Measurements from ENCODE around the gene TAS1R2. TPM values are rescaled to one million over a fixed set of nuclear protein-coding genes. Genes with fewer than 3 reads are reported as not detected.

Gene TAS1R2
- total and polyA plus RNA-seq, 2 of the 8 experiments (the other 6 are each of a cell fraction or from before 2014, with no cell fraction given), result not detected

- TF ChIP-seq POLR2AphosphoS5 (IDR thresholded peaks at IDR 0.05; ENCODE audit: low read depth, low read length) (no peak), TAF7 (optimal IDR thresholded peaks at IDR 0.05; ENCODE audit: borderline replicate concordance, low read depth, low read length) (no peak), PHF8 (conservative IDR thresholded peaks at IDR 0.05; ENCODE audit: low read depth, low read length) (no peak), SP2 (IDR thresholded peaks at IDR 0.05; ENCODE audit: low read length) (no peak), EZH2 (IDR thresholded peaks at IDR 0.05; ENCODE audit: low read depth, low read length, severe bottlenecking) (no peak)
- TF ChIP-seq, protein P1, sequence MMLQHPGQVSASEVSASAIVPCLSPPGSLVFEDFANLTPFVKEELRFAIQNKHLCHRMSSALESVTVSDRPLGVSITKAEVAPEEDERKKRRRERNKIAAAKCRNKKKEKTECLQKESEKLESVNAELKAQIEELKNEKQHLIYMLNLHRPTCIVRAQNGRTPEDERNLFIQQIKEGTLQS (IDR thresholded peaks at IDR 0.05; ENCODE audit: insufficient read depth, low read depth, low read length), result no peak
Observed at GRCh38 chr1:18819203-18819602, 40.3 kb downstream of the TAS1R2 start (continued).
